ENCODE measurements around the gene SPSB1. TPM values are rescaled to one million over a fixed set of nuclear protein-coding genes. Genes with fewer than 3 reads are reported as not detected.

Gene SPSB1
- total RNA-seq, 4 donors from 2014 or later = 28.3 to 49.2 (median 42.1) TPM

DNA sequence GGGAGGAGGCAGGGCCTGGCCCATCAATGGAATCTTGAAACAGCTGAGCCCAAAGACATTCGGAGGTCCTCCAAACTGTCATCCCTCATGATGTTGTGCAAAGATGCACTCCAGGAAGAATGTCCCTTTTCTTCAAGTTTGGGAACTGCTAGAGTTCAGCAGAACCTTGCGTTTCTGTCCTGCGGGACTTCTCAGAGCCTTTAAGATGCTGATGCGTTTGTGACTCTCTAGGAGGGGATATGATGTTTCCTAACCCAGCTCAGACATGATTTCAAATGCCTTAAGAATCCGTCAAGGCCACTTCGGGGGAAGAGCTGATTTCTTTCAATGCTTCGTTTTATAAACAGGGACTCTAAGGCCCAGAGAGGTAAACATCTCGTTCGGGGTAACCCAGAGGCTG lies 35.5 kb downstream of the SPSB1 start:
- H3K9me3 ChIP-seq = no peaks in the 10 kb centered on the region
- no peaks in the 10 kb centered on the region for H3K27me3 ChIP-seq
- H3K4me1 ChIP-seq = peaks cover 56% of the 10 kb centered on the region
- WGBS = 85% methylated on average over 9 of the region's 9 CpGs
- no peak for DNase-seq (ENCODE audit: low spot score in 2 of 2)
- H3K27ac ChIP-seq = no peak overlapping the region
- no peaks in the 10 kb centered on the region for H3K36me3 ChIP-seq
- TF ChIP-seq, protein P1, sequence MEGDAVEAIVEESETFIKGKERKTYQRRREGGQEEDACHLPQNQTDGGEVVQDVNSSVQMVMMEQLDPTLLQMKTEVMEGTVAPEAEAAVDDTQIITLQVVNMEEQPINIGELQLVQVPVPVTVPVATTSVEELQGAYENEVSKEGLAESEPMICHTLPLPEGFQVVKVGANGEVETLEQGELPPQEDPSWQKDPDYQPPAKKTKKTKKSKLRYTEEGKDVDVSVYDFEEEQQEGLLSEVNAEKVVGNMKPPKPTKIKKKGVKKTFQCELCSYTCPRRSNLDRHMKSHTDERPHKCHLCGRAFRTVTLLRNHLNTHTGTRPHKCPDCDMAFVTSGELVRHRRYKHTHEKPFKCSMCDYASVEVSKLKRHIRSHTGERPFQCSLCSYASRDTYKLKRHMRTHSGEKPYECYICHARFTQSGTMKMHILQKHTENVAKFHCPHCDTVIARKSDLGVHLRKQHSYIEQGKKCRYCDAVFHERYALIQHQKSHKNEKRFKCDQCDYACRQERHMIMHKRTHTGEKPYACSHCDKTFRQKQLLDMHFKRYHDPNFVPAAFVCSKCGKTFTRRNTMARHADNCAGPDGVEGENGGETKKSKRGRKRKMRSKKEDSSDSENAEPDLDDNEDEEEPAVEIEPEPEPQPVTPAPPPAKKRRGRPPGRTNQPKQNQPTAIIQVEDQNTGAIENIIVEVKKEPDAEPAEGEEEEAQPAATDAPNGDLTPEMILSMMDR (IDR thresholded peaks at IDR 0.05) = no peak
- no peak for TF ChIP-seq POLR2AphosphoS5 (IDR thresholded peaks at IDR 0.05)
- TF ChIP-seq EP300 (IDR thresholded peaks at IDR 0.05) = no peak
- TF ChIP-seq POLR2A (IDR thresholded peaks at IDR 0.05) = no peak
- no peak overlapping the region for H3K4me3 ChIP-seq

DNA sequence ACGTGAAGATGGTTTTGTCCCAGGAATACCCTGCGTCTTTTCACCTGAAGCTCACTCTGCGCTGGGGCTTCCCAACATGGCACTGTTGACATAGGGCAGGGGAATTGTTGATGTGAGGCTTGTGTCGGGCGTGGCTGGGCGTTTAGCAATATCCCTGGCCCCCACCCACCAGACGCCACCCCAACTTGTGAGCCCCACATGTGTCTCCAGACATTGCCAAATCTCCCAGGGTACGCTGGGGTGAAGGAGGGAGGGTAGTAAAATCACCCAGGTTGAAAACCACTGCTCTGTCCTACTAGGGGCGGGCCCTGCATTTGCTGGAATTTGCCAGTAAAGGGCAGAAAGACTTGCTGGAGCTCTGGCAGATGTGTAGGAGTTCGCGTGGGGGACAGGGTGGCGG lies 36.0 kb downstream of the SPSB1 start:
- H3K27ac ChIP-seq = no peak overlapping the region
- H3K9me3 ChIP-seq = no peaks in the 10 kb centered on the region
- TF ChIP-seq, protein P1 (IDR thresholded peaks at IDR 0.05) = no peak
- TF ChIP-seq POLR2A (IDR thresholded peaks at IDR 0.05) (no peak), EP300 (IDR thresholded peaks at IDR 0.05) (no peak), POLR2AphosphoS5 (IDR thresholded peaks at IDR 0.05) (no peak)
- H3K27me3 ChIP-seq = no peaks in the 10 kb centered on the region
- WGBS = 65% methylated on average over 12 of the region's 12 CpGs
- H3K4me3 ChIP-seq = no peak overlapping the region
- no peak for DNase-seq (ENCODE audit: low spot score in 2 of 2)
- no peaks in the 10 kb centered on the region for H3K36me3 ChIP-seq
- peaks cover 54% of the 10 kb centered on the region for H3K4me1 ChIP-seq

DNA sequence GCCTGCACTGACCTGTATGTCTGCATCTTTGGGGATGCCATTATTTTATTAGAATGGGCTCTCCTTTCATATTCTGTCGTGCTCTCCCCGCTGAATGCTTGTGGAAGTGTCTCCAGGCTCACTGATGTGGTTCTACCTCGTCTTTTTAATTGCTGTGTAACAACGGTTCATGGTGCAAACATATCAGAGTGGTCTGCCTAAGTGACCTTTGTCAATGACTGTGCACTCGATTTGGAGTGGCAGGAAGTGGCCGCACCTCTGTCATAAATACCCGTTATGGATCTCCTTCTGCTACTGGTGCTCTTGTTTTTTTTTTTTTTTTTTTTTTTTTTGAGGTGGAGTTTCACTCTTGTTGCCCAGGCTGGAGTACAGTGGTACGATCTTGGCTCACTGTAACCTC lies 38.3 kb downstream of the SPSB1 start:
- no peak overlapping the region for H3K4me3 ChIP-seq
- 94% methylated on average over 8 of the region's 8 CpGs for WGBS
- no peaks in the 10 kb centered on the region for H3K36me3 ChIP-seq
- H3K27me3 ChIP-seq = no peaks in the 10 kb centered on the region
- H3K4me1 ChIP-seq = peaks cover 31% of the 10 kb centered on the region
- H3K9me3 ChIP-seq = no peaks in the 10 kb centered on the region
- no peak overlapping the region for H3K27ac ChIP-seq
- DNase-seq (ENCODE audit: low spot score in 2 of 2) = no peak
- no peak for TF ChIP-seq EP300 (IDR thresholded peaks at IDR 0.05)
- no peak for TF ChIP-seq POLR2A (IDR thresholded peaks at IDR 0.05)
- TF ChIP-seq POLR2AphosphoS5 (IDR thresholded peaks at IDR 0.05) = no peak
- TF ChIP-seq, protein P1 (IDR thresholded peaks at IDR 0.05) = no peak

DNA sequence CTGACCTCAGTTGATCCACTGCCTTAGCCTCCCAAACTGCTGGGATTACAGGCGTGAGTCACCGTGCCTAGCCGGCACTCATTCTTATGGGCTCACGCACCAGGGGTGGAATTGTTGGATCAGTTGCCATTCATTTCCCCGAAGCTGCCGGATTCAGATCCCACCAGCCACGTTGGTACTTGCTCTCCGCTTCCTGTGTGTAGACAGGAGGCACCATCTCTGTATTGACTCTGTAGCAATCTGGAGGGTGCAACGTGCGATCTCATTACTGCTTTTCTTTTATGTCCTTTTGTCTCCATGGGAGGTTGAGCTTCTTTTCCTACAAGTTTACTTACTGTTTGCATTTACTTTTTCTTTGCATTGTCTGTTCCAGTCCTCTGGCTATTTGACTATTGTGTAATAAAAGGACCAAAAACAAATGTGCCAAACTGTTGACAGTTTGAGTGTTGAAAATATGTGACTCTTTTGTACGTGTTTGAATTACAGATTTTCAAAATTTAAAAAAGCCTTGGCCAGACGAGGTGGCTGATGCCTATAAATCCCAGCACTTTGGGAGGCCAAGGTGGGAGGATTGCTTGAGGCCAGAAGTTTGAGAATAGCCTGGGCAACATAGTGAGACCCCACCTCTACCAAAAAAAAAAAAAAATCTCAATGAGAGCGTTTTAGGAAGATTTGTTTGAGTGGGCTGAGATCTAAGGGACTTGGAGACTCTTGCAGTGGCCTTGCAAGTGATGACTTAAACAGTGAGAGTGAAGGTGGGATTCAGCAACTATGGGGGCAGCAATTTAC lies 39.1 kb downstream of the SPSB1 start:
- Histone ChIP-seq H3K9me3 (no peaks in the 10 kb centered on the region), H3K36me3 (no peaks in the 10 kb centered on the region), H3K27me3 (no peaks in the 10 kb centered on the region), H3K27ac (no peak overlapping the region), H3K4me1 (peaks cover 23% of the 10 kb centered on the region), H3K4me3 (no peak overlapping the region)
- WGBS = 77% methylated on average over 13 of the region's 13 CpGs
- DNase-seq (ENCODE audit: low spot score in 2 of 2) = no peak
- TF ChIP-seq POLR2AphosphoS5 (IDR thresholded peaks at IDR 0.05) (no peak), EP300 (IDR thresholded peaks at IDR 0.05) (no peak), POLR2A (IDR thresholded peaks at IDR 0.05) (no peak)
- TF ChIP-seq, protein P1 (IDR thresholded peaks at IDR 0.05) = no peak

DNA sequence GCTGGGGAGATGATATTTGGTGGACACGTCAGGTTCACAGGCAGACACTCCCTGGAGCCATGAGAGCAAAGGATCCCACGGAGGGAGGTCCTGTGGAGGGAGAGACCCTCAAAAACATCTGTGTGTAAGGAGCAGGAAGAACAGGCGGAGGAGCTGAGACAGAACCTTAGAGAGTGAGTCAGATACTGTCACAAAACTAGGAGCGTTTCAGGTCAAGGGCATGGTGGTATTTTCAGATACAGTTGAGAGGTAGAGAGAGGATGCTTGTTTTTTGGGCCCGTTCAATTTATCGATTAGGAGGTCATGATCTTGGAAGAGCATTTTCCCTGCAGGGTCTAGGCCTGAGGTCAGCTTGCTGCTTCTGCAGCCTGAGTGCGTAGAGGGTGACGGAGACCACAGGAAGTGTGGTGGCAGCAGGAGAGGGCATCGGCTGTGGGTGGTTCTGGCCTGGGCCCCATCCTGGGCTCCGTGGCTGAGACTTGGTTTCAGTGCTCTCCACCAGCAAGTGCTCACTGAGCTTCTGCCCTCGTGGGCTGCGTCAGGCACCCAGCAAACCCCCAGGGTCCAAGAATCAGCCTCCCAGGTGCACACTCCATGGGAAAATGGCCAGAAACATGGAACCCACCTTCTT lies 39.9 kb downstream of the SPSB1 start:
- TF ChIP-seq EP300 (IDR thresholded peaks at IDR 0.05) (no peak), POLR2AphosphoS5 (IDR thresholded peaks at IDR 0.05) (no peak), POLR2A (IDR thresholded peaks at IDR 0.05) (no peak)
- TF ChIP-seq, protein P1 (IDR thresholded peaks at IDR 0.05) = no peak
- 90% methylated on average over 12 of the region's 12 CpGs for WGBS
- Histone ChIP-seq H3K27ac (no peak overlapping the region), H3K9me3 (no peaks in the 10 kb centered on the region), H3K36me3 (no peaks in the 10 kb centered on the region), H3K4me3 (no peak overlapping the region), H3K27me3 (no peaks in the 10 kb centered on the region), H3K4me1 (peaks cover 22% of the 10 kb centered on the region)
- DNase-seq (ENCODE audit: low spot score in 2 of 2) = no peak
